NCI-H748 (cell line): ENCODE data around the gene FCN2.
"Not testable (repeated sequence)": the region's sequence is repeated elsewhere in the genome, so short reads cannot be mapped to it uniquely, and the experiment has no call there.

Experiments used
- DNase-seq: peaks from one replicate; lab custom pipeline; 2025; ENCODE audit not compliant: unreplicated experiment; lab: John Stamatoyannopoulos, UW

The FCN2 gene

GRCh38 chr9:134847138-134847537 is 33.5 kb upstream of the FCN2 start:
- no peak for DNase-seq

GRCh38 chr9:134847752-134848432 is 32.7 kb upstream of the FCN2 start:
- no peak for DNase-seq

- no peak for DNase-seq
Measured at GRCh38 chr9:134848504-134848903, 32.1 kb upstream of the FCN2 start.

GRCh38 chr9:134850611-134851010 is 30.0 kb upstream of the FCN2 start:
- no peak for DNase-seq

- DNase-seq: no peak
Measured at GRCh38 chr9:134851020-134851419, 29.6 kb upstream of the FCN2 start.

- no peak for DNase-seq
Measured at GRCh38 chr9:134852906-134853654, 27.5 kb upstream of the FCN2 start.

- no peak for DNase-seq
Measured at GRCh38 chr9:134853893-134854292, 26.7 kb upstream of the FCN2 start.

GRCh38 chr9:134854541-134854981 is 26.0 kb upstream of the FCN2 start:
- no peak for DNase-seq

GRCh38 chr9:134855231-134855899 is 25.2 kb upstream of the FCN2 start:
- no peak for DNase-seq

- DNase-seq: no peak
Measured at GRCh38 chr9:134855900-134856377, 24.7 kb upstream of the FCN2 start.

GRCh38 chr9:134857451-134857850 is 23.2 kb upstream of the FCN2 start:
- not testable (repeated sequence) for DNase-seq

- no peak for DNase-seq
Measured at GRCh38 chr9:134858051-134858841, 22.4 kb upstream of the FCN2 start.

GRCh38 chr9:134860510-134860909 is 20.1 kb upstream of the FCN2 start:
- no peak for DNase-seq

GRCh38 chr9:134861595-134862334 is 18.8 kb upstream of the FCN2 start:
- no peak for DNase-seq

- DNase-seq: no peak
Measured at GRCh38 chr9:134863306-134863902, 17.2 kb upstream of the FCN2 start.

- no peak for DNase-seq
Measured at GRCh38 chr9:134863941-134864820, 16.4 kb upstream of the FCN2 start.

- no peak for DNase-seq
Measured at GRCh38 chr9:134864821-134865190, 15.8 kb upstream of the FCN2 start.

- no peak for DNase-seq
Measured at GRCh38 chr9:134867917-134868750, 12.5 kb upstream of the FCN2 start.
